Left forelimb (tissue), 1 donor: ENCODE data around the gene MAN2A1.
"Not testable (repeated sequence)": the region's sequence is repeated elsewhere in the genome, so short reads cannot be mapped to it uniquely, and the experiment has no call there.

ENCODE experiments used
- DNase-seq: peaks from one replicate; pipeline ENCODE4 v3.0.0-alpha.2; 2018; ENCODE audit warnings: low spot score

MAN2A1 gene

DNA sequence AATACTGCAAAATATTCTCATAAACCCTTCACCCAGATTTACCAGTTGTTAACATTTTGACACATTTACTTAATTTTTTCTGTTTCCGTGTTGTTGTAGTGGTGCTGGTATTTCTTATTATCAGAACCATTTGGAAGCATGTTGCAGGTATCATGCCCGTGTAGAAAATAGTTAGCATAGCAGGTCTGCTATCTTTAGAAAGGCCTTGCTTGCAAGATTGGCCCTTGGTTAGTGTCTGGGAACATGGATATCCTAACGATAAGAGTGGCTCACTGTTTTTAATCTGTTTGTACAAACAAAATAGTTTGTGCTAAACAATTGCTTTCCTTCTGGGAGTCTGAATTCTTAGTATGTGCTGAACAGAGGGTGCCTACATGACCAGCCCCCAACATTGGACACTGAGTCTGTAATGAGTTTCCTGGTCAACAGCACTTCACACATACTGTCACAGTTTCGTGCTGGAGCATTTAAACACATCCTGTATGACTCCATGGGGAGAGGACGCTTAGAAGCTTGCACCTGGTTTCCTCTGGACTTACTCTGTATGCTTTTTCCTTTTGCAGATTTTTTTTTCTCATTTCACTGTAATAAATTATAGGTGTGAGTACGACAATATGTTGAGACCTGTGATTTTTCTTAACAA lies 66.9 kb downstream of the MAN2A1 start:
- DNase-seq = no peak

DNA sequence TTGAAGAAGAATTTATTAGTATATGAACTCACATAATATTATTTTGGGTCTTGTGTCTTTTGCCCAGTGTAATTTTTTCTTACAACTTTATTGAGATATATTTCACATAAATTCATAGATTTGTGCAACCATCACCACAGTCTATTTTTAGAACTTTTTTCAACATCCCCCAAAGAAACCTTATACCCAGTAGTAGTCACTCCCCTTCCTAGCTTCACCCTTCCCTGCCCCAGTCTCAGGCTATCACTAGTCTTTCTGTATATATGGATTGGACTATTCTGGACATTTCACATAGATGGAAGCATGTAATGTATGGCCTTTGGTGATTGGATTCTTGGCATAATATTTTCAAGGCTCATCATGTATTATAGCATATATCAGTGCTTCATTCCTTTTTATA lies 67.8 kb downstream of the MAN2A1 start:
- no peak for DNase-seq

DNA sequence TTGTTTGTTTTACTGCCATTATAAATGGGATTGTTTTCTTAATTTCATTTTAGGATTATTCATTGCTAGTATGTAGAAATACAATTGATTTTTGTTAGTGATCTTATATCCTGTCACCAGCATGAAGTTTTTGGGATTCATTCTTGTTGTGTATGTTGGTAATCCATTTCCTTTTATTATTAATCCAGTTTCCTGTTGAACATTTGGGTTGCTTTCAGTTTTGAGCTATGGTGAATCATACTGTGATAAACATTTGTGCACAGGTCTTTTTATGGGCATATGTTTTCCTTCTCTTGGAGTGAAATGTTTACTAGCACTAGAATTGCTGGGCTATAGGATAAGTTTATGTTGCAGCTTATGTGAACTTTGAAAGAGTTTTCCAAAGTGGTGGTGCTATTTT lies 69.6 kb downstream of the MAN2A1 start:
- no peak for DNase-seq

DNA sequence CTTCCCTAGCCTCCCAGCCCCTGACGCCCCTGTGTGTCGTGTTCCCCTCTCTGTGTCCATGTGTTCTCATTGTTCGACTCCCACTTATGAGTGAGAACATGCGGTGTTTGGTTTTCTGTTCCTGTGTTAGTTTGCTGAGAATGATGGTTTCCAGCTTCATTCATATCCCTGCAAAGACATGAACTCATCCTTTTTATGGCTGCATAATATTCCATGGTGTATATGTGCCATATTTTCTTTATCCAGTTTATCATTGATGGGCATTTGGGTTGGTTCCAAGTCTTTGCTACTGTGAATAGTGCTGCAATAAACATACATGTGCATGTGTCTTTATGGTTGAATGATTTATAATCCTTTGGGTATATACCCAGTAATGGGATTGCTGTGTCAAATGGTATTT lies 70.4 kb downstream of the MAN2A1 start:
- DNase-seq = not testable (repeated sequence)

DNA sequence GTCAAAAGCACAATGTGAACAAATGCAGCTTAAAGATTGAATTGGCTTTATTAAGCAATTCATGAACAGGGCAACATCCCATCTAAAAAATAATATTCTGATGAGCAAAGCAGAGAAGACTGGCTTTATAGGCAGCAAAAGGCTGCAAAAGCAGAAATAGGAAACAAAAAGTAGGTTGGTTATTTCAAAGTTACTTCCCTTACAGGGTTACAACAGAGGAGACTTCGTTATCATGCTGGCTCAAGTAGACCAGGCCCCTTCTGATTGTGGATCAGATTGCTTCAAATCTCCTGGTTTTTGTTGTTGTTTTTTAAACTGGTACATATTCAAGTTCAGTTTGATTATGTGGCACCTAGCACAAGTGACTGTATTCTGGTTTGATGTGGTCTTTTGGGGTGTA lies 73.1 kb downstream of the MAN2A1 start:
- DNase-seq = no peak

DNA sequence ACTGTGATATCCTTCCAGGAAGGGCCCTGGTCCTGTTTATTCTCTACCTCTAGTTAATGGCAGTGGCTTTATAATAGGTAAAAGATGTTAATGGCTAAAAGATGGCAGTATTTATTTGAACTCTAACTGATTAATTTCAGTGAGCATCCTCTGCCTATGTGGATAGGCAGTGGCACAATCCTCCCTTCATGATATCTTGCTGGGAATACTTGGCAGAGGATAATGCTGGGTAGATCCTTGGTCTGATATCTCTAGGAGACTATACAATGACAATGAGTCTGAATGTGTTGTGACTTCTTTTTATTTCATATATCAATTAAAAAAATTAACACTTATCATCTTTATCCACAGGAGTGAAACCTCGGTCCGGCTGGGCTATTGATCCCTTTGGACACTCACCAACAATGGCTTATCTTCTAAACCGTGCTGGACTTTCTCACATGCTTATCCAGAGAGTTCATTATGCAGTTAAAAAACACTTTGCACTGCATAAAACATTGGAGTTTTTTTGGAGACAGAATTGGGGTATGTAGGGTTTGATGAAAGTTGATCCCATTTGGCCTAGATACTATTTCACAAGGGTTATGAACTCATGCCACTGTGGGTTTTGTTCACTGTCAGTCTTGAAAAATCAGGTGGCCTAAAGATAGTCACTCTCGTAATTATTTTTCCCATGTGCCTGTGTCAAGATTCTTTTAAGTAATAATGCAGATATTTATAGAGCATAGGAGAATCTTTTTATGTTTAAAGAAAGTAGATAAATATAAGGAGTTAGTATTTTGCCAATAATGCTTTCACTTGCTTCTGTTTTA lies 77.7 kb downstream of the MAN2A1 start:
- no peak for DNase-seq

DNA sequence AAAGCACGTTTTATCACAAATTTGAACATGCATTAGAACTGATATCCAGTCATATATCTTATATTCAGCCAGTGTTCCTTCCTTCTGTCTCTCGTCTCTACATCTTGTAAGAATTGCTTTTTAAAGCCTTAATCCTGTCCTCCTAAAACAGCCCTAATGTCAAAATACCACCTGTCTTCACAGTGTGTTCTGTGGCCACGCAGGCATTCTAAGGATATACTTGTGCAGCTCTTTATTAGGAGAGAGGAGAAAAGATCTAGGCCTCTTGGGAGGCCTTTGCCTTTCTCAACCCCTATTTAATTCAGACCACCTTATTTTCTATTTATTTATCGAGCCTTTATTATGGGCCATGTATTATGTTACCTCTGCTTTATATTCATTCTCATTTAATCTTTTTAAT lies 78.3 kb downstream of the MAN2A1 start:
- no peak for DNase-seq

DNA sequence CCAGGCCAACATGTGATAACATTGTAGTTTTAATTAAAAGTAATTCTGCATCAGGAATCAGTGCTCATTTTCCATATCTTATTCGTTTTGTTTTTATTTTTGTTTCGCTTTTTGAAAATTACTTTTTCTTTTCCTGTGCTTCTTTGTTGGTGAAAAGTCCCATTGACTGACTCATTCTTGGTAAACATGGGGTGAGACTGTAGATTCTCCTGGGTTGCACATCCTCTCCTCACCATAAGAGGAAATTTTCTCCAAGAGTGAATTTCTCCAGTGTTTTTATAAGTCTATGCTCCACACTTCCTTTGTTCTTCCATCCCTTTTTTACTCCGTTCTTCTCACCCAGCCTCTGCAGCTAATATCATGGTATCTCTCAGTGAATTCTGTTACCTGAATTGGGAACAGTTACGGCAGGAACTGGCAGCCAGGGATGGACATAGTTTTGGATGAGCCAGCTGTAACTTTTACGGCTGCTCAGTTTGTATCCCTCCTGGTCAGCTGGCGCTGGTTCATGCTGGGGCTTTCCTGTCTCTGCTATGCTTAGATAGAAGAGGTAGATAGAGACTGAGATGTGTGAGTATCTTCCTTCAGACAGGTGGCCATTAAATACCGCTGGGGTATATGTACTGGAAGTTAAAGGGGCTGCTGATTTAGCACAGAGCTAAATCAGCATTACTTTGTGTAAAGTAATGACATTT lies 80.0 kb downstream of the MAN2A1 start:
- no peak for DNase-seq

DNA sequence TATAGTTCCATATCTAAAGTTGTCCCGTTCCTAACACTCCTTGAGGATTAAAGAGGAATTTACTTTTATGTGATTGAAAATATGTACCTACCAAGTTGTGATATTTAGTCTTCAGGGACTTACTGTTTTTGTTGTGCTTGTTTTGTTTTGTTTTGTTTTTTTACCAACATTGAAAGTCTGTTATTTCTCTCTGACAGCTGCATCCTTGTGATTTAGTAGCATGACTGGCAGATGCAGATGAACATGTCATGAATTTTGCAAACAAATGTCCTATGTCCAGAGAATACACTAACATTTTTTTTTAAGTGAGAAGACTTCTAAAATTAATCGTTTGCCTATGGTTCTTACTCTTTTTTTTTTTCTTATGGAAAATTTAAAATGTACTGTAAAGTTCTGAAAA lies 85.4 kb downstream of the MAN2A1 start:
- no peak for DNase-seq

DNA sequence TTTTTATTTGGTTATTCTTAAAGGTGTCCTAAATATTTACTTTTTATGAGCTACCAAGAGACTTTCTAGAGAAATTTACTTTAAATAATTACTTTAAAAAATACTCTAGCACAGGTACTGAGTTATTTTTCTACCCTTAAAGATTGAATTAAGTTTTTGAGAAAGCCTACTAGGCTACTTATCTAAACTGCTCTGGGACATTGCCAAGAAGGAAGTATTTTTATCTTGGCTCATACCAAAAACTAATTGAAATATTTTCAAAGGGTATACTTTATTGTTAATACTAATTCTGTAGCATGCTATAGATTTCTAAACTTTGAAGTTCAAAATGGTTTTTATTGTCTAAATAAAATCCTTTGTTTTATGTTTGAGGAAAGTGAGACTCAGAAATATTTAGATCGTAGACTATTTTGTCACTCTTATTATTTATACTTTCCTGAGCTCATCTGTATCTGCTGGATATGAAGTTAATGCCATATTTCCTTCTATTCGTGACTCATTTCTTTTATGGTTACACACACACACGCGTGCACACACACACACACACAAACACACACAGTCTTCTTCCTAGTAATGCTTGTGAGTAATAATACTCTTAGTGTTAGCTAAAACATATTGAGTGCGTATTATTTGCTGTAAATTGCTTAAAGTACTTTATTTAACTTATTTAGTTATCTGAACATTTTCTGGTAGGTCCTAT lies 89.5 kb downstream of the MAN2A1 start:
- no peak for DNase-seq

DNA sequence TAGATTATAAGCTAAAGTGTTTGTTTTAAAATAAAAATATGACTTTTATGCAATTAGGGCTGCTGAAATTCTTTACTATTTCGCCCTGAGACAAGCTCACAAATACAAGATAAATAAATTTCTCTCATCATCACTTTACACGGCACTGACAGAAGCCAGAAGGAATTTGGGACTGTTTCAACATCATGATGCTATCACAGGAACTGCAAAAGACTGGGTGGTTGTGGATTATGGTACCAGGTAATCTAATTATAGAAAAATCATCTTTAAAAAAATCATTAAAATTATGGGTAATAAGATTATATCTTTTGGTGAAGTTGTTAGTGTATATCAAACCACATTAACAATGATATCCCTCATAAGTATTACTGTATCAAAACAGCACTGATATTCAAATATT lies 95.0 kb downstream of the MAN2A1 start:
- no peak for DNase-seq

DNA sequence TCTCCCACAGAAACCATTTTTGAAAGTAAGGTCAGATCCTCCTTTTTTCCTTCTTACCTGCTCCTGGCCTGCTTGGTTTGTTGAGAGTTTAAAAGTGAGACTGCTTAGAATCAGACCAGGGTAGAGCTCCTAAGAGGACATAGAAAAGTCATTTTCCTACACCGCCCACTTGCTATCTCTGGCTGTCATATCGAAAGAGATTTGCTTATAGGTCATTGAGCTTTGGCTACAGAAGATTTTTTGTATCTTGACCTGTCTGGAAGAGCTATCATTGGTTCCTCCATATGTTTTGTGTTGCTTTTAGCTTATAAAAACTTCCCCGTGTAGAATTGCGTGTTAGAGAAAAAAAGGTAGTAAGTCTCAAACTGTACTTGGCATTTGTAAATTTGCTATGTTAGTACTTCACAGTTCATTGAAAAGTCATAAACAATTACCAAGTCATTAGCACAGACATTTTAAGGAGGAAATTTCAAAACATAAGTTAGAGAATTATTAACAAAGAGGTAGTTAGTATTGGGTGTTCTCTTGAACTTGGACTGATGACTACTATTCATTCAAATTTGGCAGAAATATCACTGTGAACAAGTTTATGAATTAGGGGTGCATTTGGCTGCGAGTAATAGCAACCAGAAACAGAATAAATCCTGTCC lies 96.6 kb downstream of the MAN2A1 start:
- no peak for DNase-seq

DNA sequence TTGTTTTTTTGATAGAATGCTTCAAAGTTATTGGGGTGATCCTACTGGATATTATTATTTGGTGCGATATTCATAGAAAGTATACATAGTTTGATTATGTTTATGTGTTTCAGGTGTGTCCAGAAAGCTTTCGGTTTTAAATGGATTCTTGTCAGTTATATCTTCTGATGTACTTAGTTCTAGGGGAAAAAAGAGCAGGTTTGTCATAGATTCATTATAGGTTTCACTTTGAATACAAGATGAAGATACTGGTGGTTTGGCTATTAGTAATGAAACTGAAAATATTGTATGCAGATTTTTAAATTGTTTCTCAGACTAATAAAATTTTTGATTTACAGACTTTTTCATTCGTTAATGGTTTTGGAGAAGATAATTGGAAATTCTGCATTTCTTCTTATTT lies 98.9 kb downstream of the MAN2A1 start:
- no peak for DNase-seq

DNA sequence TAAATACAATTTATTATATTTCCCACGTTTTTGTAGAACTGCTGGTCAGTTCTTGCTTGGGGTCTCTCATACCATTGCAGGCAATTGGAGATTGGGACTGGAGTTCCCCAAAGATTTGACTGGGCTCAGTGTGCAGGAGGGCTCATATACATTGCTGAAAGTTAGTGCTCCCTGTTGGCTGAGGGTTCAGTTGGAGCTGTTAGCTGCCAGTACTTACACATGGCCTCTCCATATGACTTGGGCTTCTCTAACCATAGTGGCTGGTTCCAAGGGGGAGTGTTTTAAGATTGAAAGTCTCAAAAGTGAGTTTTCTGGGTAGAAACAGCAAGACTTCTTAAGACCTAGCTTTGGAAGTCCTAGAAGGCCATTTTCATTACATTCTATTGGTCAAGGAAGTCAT lies 102.9 kb downstream of the MAN2A1 start:
- DNase-seq = no peak

DNA sequence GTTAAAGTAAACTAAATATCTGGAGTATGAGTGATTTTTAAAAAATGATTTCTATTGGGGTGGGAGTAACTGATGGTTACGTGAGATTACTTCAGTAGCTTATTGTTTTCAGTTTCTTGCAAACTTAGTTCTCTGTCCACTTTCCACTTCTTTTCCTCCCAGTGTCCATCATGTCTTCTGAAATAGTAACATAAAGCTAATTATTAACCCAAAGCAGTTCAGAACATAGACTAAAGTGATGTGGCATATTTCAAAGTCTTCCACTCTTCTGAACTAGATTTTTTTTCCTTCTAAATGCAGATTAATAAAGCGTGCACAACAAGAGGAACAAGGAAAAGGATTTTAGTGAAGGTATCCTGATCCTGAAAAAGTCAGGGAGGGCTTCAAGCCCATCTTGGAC lies 114.1 kb downstream of the MAN2A1 start:
- no peak for DNase-seq

DNA sequence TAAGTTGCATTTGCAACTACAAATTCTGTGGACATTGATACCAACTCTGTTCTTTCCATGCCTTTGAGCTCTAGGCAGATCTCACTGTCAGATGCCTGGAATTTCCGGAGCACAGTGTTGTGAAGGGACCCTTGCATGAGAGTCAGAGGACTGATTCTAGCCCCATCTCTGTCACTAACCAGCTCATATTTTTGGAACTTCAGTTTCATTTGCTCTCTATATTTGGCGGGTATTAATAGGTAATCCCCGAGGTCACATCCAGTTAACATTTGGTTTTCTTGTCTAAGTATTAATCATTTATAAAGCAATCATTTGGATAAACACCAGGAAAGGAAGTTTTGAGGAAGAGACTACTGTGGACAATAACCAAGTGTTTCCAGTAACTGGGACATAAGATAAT lies 115.7 kb downstream of the MAN2A1 start:
- no peak for DNase-seq

DNA sequence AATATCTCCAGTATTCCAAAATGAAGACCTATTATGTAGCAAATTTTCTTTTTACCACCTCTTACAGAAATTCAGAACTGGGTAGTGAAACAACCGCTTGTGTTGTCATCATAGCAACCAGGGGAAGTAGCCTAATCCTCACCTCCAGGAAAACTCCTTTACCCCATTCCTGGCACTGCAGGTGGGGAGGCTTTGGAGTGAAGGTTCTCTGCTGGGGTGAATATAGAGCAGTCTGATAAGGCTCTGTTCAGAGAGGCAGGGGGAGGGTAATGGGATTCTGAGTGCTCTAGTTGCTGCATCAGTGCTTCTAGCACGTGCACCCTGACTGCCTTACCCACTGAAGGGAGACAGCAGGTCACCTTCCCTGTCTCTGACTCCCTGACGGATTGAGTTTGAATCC lies 116.2 kb downstream of the MAN2A1 start:
- no peak for DNase-seq

DNA sequence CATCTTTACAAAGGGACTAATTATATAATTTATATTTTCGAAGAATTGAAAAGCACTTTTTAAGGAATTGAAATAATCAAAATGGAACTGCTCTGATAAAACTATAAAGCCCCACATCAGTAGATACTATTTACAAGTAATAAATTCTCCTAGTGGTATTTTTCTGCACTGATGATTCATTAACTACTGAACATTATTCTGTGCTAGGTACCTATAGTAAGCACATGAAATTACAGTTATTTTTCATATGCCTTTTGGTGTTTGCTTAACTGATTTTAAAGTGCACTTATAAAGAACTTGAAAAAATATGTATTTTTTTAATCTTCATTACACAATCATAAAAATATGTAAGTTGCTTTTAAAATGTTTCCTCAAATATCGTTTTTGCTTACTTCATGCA lies 123.0 kb downstream of the MAN2A1 start:
- no peak for DNase-seq

DNA sequence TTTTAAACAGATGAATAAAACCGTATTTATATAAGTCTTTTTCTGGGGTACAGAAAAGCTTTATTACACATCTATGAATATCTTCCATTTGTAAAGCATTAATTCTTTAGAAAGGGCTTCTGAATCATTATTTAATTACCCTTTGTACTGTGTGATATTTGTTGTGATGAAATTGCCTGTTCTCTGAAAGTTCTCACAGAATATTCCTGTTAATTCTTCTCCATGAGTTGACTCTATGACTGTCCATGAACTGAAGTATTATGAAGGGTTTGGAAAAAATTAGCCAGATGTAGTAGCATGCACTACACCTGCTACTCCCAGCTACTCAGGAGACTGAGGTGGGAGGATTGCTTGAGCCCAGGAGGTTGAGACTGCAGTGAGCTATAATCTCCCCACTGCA lies 127.0 kb downstream of the MAN2A1 start:
- DNase-seq = no peak

DNA sequence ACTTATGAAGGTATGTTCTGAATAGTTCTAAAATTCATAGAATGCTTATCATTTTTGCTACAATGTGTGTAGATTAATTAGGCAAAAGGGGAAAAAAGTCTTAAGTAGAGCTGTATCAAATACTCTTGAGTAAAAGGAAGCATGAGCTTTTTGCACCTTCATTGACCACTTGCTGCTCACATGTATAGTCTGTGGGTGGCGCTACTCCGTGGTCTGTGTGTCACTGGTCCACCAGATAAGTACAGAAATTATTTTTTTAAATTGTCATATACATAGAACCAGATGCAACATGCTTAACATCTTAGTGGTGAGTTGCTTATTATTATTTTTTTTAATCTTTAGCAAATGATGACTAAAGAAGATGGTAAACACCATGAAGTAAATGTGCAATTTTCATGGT lies 130.2 kb downstream of the MAN2A1 start:
- DNase-seq = no peak

DNA sequence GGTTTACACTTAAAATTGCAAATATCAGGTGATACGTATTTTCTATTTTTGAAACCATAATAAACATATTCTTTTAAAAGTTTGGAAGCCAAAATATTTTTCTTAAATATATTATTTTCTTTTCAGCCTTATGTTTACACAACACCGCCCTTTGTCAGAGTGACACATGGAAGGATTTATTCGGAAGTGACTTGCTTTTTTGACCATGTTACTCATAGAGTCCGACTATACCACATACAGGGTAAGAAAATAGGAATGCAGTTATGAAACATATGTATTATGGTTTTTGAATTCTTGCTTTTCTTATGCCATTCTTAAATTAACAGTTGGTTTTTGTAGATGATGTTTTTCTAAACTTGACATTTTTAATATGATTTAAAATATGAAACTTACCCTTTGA lies 133.9 kb downstream of the MAN2A1 start:
- no peak for DNase-seq

DNA sequence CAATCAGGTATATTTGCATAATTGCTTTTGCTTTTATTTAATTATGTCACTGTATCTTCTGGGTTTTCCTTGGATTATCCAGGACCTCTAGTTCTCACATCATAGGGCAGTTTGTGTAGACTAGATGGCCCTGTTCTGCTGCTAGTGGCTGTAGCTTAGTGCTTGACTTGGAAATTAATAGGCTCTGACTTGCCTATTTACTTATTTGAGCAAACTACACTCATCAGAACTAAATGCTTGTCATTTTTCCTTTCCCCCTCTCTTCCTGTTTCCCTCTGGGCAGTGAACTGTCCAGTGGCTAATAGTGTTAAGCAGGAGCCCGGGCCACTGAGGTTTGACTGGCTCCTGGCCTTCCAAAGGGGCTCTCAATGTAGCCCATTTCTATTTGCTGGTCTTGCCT lies 135.7 kb downstream of the MAN2A1 start:
- DNase-seq = no peak
